Muscle of arm (tissue), 12 donors: ENCODE data around the gene SOST. TPM values are rescaled to one million over a fixed set of nuclear protein-coding genes. Genes with fewer than 3 reads are reported as not detected.

Source experiments
- DNase-seq: peaks from one replicate; pipeline ENCODE4 v3.0.0-alpha.2; 2013
- polyA plus RNA-seq, 12 donors: library from polyadenylated mRNA; unstranded; fragments of 120-200 nt; gene quantifications; one replicate each; pipeline ENCODE4 v1.2.1, GENCODE V29; 2013; ENCODE audit not compliant: insufficient read length in 12 of 12

SOST gene
- polyA plus RNA-seq, 12 donors = 0.25 to 4.3 (median 1.2) TPM; not detected in 8

- DNase-seq = no peak
These were observed 51.4 kb downstream of the SOST start for GRCh38 chr17:43707184-43707583.

GRCh38 chr17:43706235-43706634, 52.4 kb downstream of the SOST start:
- DNase-seq = no peak

Other genes with a start within 250 kb of the SOST start
- 1 to 10 TPM in 11 of 12 donors, not detected in 1; 2.9 to 8.7 (median 4.9) TPM for gene ETV4, start 212.5 kb downstream of the SOST start, polyA plus RNA-seq
- gene MEOX1, start 96.9 kb downstream of the SOST start, polyA plus RNA-seq = 10 to 100 TPM in 11 of 12 donors, not detected in 1; 10.8 to 30.5 (median 13.9) TPM
- gene DUSP3, start 20.2 kb upstream of the SOST start, polyA plus RNA-seq = 100 to 1,000 TPM in 1 of 12 donors, 10 to 100 TPM in 11; 42.4 to 168 (median 71.3) TPM
- under 1 TPM in 4 of 12 donors, not detected in 8; 0.03 to 0.22 (median 0.13) TPM for gene CFAP97D1, start 21.6 kb upstream of the SOST start, polyA plus RNA-seq
- 10 to 100 TPM in 2 of 12 donors, 1 to 10 TPM in 9, not detected in 1; 3.1 to 42.0 (median 4.3) TPM for gene MPP3, start 74.4 kb upstream of the SOST start, polyA plus RNA-seq
- 1 to 10 TPM in 10 of 12 donors, not detected in 2; 1.6 to 3.2 (median 2.2) TPM for gene CD300LG, start 88.4 kb upstream of the SOST start, polyA plus RNA-seq
- 1 to 10 TPM in 11 of 12 donors, not detected in 1; 1.8 to 5.1 (median 3.3) TPM for gene MPP2, start 148.7 kb upstream of the SOST start, polyA plus RNA-seq
- gene PPY, start 183.7 kb upstream of the SOST start, polyA plus RNA-seq = under 1 TPM in 3 of 12 donors, not detected in 9; 0.27 to 0.37 (median 0.35) TPM
- gene PYY, start 195.1 kb upstream of the SOST start, polyA plus RNA-seq = 10 to 100 TPM in 1 of 12 donors, under 1 TPM in 2, not detected in 9; 0.22 to 79.9 (median 0.47) TPM
- under 1 TPM in 10 of 12 donors, not detected in 2; 0.17 to 0.70 (median 0.42) TPM for gene NAGS, start 245.8 kb upstream of the SOST start, polyA plus RNA-seq